ENCODE measurements around the gene GPR39.

DNA sequence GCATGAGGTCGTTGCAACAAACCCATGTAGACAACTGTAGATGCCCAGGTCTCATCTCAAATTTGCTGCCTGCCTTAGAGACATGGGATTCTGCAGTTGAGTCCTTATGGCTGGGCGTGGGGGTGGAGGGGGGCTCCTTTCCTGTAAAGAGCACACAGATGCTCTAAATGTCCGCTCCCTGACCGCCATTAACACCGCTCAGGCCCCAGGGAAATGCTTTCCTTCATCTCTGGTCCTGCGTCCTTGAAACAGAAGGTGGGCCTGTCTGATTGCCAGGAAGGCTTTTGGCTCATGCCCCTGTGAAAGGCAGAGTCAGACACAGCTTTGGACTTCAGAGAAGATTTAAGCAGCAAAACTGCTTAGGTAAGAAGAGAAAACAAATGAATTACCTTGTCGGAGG, 25.7 kb downstream of the GPR39 start:
- TF ChIP-seq RAD21 (conservative IDR thresholded peaks at IDR 0.05) (no peak), EZH2 (IDR thresholded peaks at IDR 0.05; ENCODE audit: borderline replicate concordance, insufficient read depth, low read length, poor library complexity, severe bottlenecking) (no peak), REST (IDR thresholded peaks at IDR 0.05; ENCODE audit: borderline replicate concordance) (no peak), POLR2AphosphoS5 (IDR thresholded peaks at IDR 0.05) (no peak), EP300 (conservative IDR thresholded peaks at IDR 0.05; ENCODE audit: poor library complexity, severe bottlenecking) (no peak)
- TF ChIP-seq, protein P1, sequence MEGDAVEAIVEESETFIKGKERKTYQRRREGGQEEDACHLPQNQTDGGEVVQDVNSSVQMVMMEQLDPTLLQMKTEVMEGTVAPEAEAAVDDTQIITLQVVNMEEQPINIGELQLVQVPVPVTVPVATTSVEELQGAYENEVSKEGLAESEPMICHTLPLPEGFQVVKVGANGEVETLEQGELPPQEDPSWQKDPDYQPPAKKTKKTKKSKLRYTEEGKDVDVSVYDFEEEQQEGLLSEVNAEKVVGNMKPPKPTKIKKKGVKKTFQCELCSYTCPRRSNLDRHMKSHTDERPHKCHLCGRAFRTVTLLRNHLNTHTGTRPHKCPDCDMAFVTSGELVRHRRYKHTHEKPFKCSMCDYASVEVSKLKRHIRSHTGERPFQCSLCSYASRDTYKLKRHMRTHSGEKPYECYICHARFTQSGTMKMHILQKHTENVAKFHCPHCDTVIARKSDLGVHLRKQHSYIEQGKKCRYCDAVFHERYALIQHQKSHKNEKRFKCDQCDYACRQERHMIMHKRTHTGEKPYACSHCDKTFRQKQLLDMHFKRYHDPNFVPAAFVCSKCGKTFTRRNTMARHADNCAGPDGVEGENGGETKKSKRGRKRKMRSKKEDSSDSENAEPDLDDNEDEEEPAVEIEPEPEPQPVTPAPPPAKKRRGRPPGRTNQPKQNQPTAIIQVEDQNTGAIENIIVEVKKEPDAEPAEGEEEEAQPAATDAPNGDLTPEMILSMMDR (IDR thresholded peaks at IDR 0.05; ENCODE audit: poor library complexity, severe bottlenecking): no peak
